Heart left ventricle (tissue), 13 donors: ENCODE measurements around the gene NPHP3.
"Not testable (repeated sequence)": the region's sequence is repeated elsewhere in the genome, so short reads cannot be mapped to it uniquely, and the experiment has no call there.

ENCODE experiments used
- CTCF ChIP-seq, 12 donors: fragments of 200-600 bp; sonication (generic) in 4 of 12; IDR thresholded peaks; one replicate each; pipeline versions ENCODE4 v1.5.0 to v1.8.0; 2018 to 2022; ENCODE audit warnings: antibody characterized with exemption in 12 of 12, mild to moderate bottlenecking in 5 of 12
- POLR2A ChIP-seq, 2 donors: fragments of 450-650 bp; IDR thresholded peaks; one replicate each; pipeline ENCODE4 v1.6.1; 2017; ENCODE audit warnings: antibody characterized with exemption in 2 of 2, mild to moderate bottlenecking in 2 of 2, moderate library complexity in 2 of 2
- donor health status: ischemic (EF 13 %, LVEDD 7.1; RV severe dilation, severe dysfunction).
- donor health status: DM: no; HTN: yes; CAD: no.
- donor health status: DM: no; HTN: no; CAD: no.
- donor health status: ischemic (EF 25% LVEDD 6.9; RV normal size, moderate dysfunction).
- donor health status: ischemic (EF 25% LVEDD 5.7; RV mildly dilated, moderate dysfunction).
- donor health status: ischemic (EF 35%, LVEDD 5.7; RV mildly dilated, moderate dysfunction).
- donor health status: nonischemic (EF 11% LVEDD 7.7; RV severe dilation, severe dysfunction).
- donor health status: DM: yes; HTN: yes; CAD: no.
- donor health status: PGD.
- donor health status: ischemic (EF 29% LVEDD 5.4; RV normal size, mild dysfunction).
- donor health status: nonischemic (EF 23%, LVEDD 6.1; RV moderate dilation, normal function).

DNA sequence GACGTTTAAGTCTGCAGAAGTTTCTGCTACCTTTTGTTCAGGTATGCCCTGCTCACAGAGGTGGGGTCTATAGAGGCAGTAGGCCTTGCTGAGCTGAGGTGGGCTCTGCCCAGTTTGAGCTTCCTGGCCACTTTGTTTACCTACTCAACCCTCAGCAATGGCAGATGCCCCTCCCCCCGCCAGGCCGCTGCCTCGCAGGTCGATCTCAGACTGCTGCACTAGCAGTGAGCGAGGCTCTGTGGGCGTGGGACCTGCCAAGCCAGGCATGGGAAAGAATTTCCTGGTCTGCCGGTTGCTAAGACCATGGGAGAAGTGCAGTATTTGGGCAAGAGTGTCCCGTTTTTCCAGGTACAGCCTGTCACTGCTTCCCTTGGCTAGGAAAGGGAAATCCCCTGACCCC, 24.5 kb upstream of the NPHP3 start:
- TF ChIP-seq CTCF, POLR2A (IDR thresholded peaks at IDR 0.05): not testable (repeated sequence)
